GM19035 (cell line): ENCODE results near the gene DYNLRB1.

Source experiments
- ATAC-seq: cut with Tn5 transposase; IDR thresholded peaks from one replicate; pipeline ENCODE4 v1.9.1; 2021; ENCODE audit not compliant: unreplicated experiment

The DYNLRB1 gene

GRCh38 chr20:34532756-34533155, 16.5 kb downstream of the DYNLRB1 start:
- no peak for ATAC-seq

- no peak for ATAC-seq
These were observed 18.4 kb downstream of the DYNLRB1 start for GRCh38 chr20:34534391-34535165.

DNA sequence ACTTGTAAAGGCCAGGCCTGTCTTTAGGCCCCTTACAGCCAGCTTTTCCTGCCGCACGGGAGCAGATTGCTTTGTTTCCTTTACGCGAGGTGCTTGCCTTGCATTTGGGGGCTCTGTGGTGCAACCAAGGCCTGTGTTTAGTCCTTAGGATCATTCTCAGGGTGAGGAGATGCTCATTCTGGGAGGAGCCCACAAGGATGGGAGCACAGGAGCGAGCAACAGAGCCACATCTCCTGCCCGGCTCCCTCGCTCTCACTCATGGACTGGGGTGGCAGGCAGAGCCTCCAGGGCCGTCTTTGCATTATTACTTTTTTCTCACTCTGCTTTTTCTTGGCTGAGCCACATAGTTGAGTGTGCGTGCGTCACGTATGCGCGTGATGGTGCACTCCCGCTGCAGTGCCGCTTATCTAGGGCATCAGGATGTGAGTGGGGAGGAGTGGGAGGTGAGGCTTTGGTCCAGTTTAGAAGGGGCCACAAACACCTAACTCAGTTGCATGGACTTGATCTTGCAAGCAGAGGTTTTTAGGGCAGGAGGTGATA, 19.1 kb downstream of the DYNLRB1 start:
- ATAC-seq = no peak

GRCh38 chr20:34535857-34536256, 19.6 kb downstream of the DYNLRB1 start:
- ATAC-seq = no peak

- no peak for ATAC-seq
These were observed 20.7 kb downstream of the DYNLRB1 start for GRCh38 chr20:34536798-34537394.

- ATAC-seq = no peak
These were observed 21.4 kb downstream of the DYNLRB1 start for GRCh38 chr20:34537651-34538050.

GRCh38 chr20:34538671-34539123, 22.5 kb downstream of the DYNLRB1 start:
- no peak for ATAC-seq

DNA sequence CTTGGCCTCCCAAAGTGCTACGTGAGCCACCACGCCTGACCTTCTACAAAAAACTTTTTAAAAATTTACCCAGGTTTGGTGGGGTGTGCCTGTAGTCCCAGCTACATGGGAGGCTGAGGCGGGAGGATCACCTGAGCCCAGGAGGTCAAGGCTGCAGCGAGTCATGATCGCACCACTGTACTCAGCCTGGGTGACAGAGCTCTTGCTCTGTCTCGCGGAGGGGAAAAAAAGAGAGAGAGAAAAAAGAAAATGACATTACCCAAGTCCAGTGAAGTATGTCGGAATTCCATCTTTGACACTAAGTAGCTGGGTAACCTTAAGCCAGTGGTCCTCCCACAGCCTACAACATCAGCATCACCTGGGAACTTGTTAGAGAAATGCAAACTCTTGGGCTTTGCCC, 23.5 kb downstream of the DYNLRB1 start:
- no peak for ATAC-seq

DNA sequence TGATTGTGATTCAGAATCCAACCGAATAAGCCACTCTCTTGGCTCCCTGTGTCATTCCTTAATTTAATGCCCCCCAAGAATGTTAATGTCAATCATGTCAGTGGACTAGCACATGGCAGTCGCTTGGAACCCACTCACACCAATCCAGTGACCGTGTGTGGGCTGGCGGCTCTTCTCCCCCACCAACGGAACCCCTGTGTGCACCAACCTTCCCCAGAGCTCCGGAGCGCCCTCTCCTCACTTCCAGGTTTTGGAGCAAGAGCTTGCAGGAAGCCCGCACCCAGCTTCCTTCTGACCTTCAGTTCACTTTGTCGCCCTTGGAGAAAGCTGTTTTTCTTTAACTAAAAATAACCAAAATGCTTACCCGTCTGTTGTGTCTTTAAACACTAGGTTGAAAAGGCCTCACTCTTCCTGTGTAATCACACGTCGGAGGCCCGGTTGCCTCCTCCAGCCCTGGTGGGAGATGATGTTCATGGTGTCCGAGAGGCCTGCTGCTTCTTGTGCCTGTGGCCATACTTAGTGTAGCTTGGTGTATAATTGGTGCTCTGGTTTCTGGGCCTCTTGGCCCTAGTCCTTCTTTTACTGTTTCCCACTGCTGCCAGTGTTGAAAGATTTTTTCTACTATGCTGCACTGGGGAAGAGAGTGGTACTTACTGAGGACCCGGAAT, 24.5 kb downstream of the DYNLRB1 start:
- no peak for ATAC-seq

DNA sequence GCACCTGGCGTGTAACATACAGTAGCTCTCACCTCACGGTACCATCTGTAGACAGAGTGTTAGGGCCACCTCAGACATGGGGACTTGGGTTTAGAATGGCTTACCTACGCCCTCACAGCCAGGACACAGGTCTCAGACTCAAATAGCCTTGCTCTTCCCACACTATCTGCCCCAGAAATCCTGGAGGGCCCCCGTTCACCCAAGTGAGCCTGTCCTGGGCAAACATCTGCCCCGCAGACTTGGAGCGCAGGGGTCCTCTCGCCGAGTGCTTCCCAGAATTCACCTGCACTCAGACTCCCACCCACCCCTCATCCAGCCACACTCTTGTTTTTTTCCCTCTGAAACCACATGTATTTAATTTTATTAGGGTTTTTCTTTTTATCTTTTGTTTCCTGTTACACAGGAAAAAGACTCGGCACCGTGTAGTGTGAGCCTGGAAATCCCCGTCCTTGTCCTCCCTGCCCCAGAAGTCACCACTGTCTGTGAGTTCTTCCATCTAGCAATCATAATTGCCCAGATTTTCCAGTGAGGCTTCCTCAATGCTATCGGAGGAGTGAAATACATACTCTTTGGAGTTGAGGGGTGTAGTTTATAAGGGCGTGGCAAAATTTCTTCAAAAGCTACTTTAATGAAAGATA, 25.2 kb downstream of the DYNLRB1 start:
- no peak for ATAC-seq

- ATAC-seq = no peak
These were observed 25.7 kb downstream of the DYNLRB1 start for GRCh38 chr20:34541917-34542316.

DNA sequence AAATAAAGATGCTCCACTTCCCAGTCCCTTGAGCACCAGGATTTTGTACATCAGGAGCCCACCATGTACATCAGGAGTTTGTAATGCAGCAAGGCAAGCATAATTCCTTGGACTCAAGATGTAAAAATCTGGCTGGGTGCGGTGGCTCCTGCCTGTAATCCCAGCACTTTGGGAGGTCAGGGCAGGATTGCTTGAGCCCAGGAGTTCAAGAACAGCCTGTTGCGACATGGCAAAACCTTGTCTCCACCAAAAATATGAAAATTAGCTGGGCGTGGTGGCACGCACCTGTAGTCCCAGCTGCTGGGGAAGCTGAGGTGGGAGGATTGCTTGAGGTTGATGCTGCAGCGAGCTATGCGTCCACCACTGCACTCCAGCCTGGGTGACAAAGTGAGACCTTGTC, 26.2 kb downstream of the DYNLRB1 start:
- no peak for ATAC-seq

- no peak for ATAC-seq
These were observed 27.3 kb downstream of the DYNLRB1 start for GRCh38 chr20:34543463-34544056.

- ATAC-seq = no peak
These were observed 28.0 kb downstream of the DYNLRB1 start for GRCh38 chr20:34544109-34544796.

GRCh38 chr20:34546751-34547181, 30.5 kb downstream of the DYNLRB1 start:
- no peak for ATAC-seq

- ATAC-seq = no peak
These were observed 31.8 kb downstream of the DYNLRB1 start for GRCh38 chr20:34547844-34548613.

GRCh38 chr20:34549291-34549928, 33.2 kb downstream of the DYNLRB1 start:
- no peak for ATAC-seq

DNA sequence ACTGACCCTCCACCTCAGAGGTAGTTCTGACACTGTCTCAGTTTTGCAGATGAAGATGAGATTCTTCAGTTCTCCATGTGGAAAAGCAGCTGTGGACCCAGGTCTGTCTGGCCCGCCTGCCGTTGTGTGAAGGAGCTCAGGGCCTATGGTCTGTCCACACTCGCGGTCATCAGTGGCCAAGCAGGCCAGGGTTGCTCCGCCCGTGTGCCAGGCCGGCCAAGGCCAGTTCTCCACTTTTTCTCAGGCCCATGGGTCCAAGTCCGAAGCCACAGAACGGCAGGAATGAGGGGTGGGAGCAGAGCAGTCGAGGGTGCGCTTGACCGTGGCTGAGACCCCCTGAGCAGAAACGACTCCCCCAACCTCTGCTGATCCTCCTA, 33.7 kb downstream of the DYNLRB1 start:
- no peak for ATAC-seq

DNA sequence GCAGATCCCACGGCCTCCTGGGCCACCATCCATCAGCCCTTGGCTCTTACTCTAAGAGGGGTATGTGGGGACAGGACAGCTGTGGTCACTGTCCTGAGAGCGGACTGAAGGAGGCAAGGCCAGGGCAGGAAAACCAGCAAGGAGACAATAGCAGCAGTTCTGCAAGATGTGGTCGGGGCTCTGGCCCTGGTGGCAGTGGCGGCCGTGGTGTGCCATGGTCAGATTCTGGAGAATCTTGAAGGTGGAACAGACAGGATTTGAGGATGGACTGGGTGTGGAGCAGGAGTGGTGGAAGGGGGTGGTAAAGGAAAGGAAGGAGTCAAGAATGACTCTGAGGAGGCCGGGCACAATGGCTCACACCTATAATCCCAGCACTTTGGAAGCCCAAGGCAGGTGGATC, 36.3 kb downstream of the DYNLRB1 start:
- ATAC-seq = no peak
